Fibroblast of mammary gland (primary cell): ENCODE results near the gene MEPCE.
A peak's percentile ranks its signal among the peaks of the same experiment; 100 is the strongest.

ENCODE experiments used
- DNase-seq: peaks from one replicate; pipeline ENCODE4 v3.0.0-alpha.2; 2010; ENCODE audit warnings: low read depth
- H3K4me3 ChIP-seq: 2 replicates; pipeline ENCODE4 v1.5.1; 2011; ENCODE audit warnings: low read depth, mild to moderate bottlenecking, low read length, moderate library complexity; ENCODE audit not compliant: control insufficient read depth
- TF ChIP-seq, protein P1 (sequence below): conservative IDR thresholded peaks from 2 replicates; pipeline ENCODE4 v1.5.1; 2011; ENCODE audit warnings: low read depth, low read length, inconsistent platforms; ENCODE audit not compliant: control insufficient read depth, insufficient read depth

Gene MEPCE

DNA sequence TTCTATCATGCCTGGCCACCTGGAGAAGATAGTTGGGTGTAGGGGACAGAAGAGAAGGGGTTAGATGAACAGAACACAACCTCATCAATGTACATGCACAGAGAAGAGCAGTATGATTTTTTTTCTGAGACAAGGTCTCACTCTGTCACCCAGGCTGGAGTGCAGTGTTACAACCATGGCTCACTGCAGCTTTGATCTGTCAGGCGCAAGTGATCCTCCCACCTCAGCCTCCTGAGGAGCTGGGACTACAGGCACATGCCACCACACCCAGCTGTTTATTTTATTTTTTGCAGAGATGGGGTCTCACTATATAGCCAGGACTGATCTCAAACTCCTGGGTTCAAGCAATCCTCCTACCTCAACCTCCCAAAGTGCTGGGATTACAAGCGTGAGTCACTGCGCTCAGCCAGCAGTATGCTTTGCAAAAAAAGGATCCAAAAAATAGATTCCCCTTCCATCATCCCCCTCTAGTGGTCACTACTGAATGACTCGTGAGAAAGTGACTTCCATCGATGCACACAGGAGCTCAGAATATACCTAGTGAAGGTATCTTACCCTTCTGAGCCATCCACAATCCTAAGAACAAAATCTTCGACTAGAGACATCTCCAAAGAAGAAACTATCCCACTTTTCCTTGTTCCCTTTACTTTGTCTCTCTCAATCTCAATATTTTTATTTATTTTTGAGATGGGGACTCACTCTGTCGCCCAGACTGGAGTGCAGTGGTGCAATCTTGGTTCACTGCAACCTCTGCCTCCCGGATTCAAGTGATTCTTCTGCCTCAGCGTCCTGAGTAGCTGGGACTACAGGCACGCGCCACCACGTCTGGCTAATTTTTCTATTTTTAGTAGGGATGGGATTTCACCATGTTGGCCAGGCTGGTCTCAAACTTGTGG lies 22.1 kb upstream of the MEPCE start:
- DNase-seq, result peak; percentile 82
- no peak overlapping the region for H3K4me3 ChIP-seq
- TF ChIP-seq, protein P1, sequence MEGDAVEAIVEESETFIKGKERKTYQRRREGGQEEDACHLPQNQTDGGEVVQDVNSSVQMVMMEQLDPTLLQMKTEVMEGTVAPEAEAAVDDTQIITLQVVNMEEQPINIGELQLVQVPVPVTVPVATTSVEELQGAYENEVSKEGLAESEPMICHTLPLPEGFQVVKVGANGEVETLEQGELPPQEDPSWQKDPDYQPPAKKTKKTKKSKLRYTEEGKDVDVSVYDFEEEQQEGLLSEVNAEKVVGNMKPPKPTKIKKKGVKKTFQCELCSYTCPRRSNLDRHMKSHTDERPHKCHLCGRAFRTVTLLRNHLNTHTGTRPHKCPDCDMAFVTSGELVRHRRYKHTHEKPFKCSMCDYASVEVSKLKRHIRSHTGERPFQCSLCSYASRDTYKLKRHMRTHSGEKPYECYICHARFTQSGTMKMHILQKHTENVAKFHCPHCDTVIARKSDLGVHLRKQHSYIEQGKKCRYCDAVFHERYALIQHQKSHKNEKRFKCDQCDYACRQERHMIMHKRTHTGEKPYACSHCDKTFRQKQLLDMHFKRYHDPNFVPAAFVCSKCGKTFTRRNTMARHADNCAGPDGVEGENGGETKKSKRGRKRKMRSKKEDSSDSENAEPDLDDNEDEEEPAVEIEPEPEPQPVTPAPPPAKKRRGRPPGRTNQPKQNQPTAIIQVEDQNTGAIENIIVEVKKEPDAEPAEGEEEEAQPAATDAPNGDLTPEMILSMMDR, result peak; percentile 76

DNA sequence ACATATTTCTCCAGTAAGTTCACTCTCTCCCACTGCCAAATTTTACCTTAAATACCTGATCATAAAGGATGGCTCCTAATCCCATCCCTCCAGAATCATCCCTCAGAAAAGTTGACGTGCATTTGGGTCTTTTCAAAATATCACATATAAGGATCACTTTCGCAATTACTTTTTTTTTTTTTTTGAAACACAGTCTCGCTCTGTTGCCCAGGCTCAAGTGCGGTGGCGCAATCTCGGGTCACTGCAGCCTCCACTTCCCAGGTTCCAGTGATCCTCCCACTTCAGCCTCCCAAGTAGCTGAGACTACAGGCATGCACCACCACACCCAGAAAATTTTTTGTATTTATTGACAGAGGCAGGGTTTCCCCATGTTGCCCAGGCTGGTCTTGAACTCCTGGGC lies 18.5 kb upstream of the MEPCE start:
- DNase-seq, result no peak
- H3K4me3 ChIP-seq, result no peak overlapping the region
- TF ChIP-seq, protein P1, result no peak

DNA sequence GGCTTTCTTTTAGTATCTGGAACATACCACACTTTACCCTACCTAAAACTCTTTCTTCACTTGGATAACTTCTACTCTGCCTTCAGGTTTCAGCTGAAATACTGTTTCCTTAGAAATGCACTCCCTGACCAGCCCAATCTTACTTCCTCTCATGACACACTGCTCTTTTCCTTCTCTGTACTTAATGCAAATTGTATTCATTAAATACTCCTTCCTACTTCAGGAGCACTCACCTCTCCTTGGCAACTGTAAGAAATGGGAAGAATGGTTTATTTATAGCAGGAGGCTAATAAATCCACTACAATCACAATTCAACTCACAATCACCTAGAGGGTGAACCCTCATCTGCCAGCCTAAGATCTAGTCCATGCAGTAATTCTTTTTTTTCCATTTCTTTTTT lies 16.3 kb upstream of the MEPCE start:
- H3K4me3 ChIP-seq, result no peak overlapping the region
- TF ChIP-seq, protein P1, result no peak
- DNase-seq, result no peak

- no peak for DNase-seq
- TF ChIP-seq, protein P1, result no peak
- H3K4me3 ChIP-seq, result no peak overlapping the region
Observed at GRCh38 chr7:100413889-100414288, 15.7 kb upstream of the MEPCE start.

DNA sequence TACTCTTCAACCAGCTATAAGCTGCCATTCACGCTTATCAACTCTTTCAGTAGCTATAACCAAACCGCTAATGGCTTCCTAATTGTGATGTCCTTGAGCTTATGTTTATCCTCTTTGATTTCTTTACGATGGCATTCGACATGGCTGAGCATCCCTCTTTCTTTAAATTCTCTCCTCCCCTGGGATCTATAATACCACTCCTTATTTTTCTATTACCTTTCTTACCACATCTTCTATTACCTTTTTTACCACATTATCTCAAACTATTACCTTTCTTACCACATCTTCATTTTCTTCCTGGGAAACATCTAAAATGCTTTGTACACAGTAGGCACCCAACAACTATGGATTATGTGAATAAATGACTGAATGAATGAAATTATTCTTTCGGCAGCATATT lies 14.2 kb upstream of the MEPCE start:
- TF ChIP-seq, protein P1, result no peak

GRCh38 chr7:100418930-100419659 lies 10.5 kb upstream of the MEPCE start:
- H3K4me3 ChIP-seq, result no peak overlapping the region
- TF ChIP-seq, protein P1, result no peak
- DNase-seq, result no peak

More for the DNA sequence above, 14.2 kb upstream of the MEPCE start:
- no peak for DNase-seq
- no peak overlapping the region for H3K4me3 ChIP-seq
